ENCODE measurements around the gene FIG4.

DNA sequence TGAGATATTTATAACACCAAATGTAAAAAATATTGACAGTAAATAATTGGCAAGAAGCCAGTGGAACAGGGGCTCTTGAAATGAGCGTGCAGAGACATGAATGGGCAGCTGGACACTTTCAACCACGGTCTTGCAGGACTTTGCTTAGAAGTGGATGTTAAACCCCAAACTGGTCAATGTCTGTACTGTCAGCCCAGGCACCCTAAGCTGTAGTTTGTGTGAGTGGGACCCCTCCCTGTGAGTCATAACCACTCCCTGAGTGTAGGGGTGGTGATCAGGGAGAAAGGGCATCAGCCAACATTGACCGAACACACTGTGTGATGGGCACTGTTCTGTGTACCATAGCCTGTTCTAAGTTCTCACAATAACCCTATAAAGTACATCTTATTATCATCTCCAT, 108.6 kb downstream of the FIG4 start:
- TF ChIP-seq, protein P1, sequence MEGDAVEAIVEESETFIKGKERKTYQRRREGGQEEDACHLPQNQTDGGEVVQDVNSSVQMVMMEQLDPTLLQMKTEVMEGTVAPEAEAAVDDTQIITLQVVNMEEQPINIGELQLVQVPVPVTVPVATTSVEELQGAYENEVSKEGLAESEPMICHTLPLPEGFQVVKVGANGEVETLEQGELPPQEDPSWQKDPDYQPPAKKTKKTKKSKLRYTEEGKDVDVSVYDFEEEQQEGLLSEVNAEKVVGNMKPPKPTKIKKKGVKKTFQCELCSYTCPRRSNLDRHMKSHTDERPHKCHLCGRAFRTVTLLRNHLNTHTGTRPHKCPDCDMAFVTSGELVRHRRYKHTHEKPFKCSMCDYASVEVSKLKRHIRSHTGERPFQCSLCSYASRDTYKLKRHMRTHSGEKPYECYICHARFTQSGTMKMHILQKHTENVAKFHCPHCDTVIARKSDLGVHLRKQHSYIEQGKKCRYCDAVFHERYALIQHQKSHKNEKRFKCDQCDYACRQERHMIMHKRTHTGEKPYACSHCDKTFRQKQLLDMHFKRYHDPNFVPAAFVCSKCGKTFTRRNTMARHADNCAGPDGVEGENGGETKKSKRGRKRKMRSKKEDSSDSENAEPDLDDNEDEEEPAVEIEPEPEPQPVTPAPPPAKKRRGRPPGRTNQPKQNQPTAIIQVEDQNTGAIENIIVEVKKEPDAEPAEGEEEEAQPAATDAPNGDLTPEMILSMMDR (IDR thresholded peaks at IDR 0.05), result no peak
- no peak for TF ChIP-seq POLR2A (IDR thresholded peaks at IDR 0.05)
